GM18505 (cell line): ENCODE data around the gene BMP8B.
"Not testable (repeated sequence)": the region's sequence is repeated elsewhere in the genome, so short reads cannot be mapped to it uniquely, and the experiment has no call there.

ENCODE experiments used
- ATAC-seq: cut with Tn5 transposase; IDR thresholded peaks from one replicate; pipeline ENCODE4 v1.9.1; 2021; ENCODE audit not compliant: unreplicated experiment
- POLR2A ChIP-seq: IDR thresholded peaks from 4 replicates; pipeline ENCODE4 v1.6.1; 2011; ENCODE audit warnings: borderline replicate concordance; ENCODE audit not compliant: insufficient read depth, insufficient read length; ENCODE audit errors: extremely low read depth

Gene BMP8B

GRCh38 chr1:39788758-39789570 is at the start of gene BMP8B:
BMP8B (minus strand) TSS chr1:39788865; CDS start chr1:39788485, 380 bp downstream.
- ATAC-seq = peak; percentile 55
- peak; percentile 66 for TF ChIP-seq POLR2A

DNA sequence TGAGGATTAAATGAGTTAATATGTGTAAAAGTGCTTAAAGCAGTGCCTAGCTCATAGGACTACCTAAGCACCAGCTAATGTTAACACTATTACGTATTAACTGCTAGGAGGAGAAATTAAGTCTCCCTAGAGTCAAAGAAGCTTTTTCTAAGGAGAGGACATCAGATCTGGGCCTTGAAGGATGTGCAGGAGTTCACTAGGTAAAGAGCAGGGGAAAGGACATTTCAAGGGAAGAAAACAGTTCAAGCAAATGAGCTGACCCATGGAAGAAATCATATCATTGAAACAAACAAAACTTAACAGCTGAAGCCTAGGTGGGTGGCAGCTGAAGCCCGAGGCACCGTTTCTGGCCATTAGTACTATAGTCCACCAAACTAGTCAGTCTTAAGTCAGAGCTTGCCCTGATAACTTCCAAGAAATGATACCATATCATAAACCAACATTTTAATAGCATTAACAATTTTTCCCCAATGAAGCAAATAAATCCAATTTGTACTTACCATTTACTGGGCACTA is 48.0 kb upstream of the BMP8B start:
- ATAC-seq = no peak
- TF ChIP-seq POLR2A = no peak

DNA sequence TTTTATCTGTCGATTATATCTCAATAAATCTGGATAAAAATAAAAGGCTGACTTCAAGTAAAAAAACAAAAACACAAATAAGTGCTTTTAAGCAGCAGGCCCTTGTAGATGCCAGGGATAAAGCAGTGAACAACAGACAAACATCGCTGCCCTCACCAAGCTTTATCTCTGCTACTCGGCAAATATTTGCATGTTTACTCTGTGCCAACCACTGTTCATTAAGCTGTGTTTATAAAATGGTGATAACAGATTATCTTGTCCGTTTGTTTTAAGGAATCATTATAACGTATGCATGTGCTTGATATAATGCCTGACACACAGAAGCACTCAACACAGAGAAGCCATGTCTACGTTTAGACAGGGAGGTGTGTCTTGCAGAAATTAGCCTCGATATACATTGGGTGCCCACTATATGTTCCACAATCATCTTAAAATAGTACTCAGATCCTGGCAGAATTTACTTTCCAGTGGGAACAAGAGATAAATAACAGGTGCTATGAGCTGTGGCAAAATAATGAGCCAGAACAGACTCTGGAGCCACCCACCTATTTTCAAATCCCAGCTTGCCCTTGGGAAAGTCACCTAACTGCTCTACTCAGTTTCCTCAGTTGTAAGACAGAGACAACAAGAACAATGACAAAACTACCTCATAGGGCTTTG is 47.4 kb upstream of the BMP8B start:
- no peak for TF ChIP-seq POLR2A
- ATAC-seq = no peak

DNA sequence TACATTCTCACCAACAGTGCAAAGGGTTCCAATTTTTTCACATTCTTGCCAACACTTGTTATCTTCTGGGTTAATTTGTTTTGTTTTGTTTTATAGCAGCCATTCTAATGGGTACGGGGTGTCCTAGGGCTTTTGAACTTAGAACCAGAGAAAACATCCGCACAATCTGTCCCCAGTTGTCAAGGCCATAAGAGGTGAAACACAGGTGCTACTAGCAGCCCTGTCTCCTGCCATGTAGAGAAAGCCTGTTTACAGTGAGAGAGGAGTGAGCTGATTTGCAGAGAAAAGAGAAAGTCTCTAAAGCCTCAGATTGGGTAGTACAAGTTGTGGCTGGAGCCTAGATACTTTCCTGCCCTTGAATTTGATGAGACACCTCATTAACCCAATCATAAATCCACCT is 46.4 kb upstream of the BMP8B start:
- no peak for ATAC-seq
- TF ChIP-seq POLR2A = no peak

- TF ChIP-seq POLR2A = no peak
- no peak for ATAC-seq
Observed at GRCh38 chr1:39833621-39834385, 45.1 kb upstream of the BMP8B start.

- no peak for ATAC-seq
- TF ChIP-seq POLR2A = no peak
Observed at GRCh38 chr1:39833121-39833520, 44.5 kb upstream of the BMP8B start.

DNA sequence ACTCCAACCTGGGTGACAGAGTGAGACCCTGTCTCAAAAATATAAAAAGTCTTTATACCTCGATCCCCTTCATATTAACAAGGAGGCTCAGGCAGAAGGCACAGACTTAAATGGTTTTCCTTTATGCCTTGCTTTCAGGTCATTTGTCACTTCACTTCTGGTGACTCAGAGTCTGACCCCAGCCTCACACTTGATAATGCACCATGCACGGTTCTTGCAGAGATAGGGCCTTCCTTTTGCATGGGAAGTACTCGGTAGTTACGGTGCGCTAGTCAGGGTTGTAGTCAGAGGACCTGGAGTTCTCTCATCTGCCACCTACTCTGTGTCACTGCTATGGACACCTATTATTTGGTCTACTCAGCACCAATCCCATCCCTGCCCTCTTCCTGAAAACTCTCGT is 43.6 kb upstream of the BMP8B start:
- ATAC-seq = no peak
- TF ChIP-seq POLR2A = no peak

- ATAC-seq = no peak
- TF ChIP-seq POLR2A = no peak
Observed at GRCh38 chr1:39829791-39830533, 41.3 kb upstream of the BMP8B start.

GRCh38 chr1:39828734-39829133 is 40.1 kb upstream of the BMP8B start:
- no peak for TF ChIP-seq POLR2A
- no peak for ATAC-seq

- not testable (repeated sequence) for ATAC-seq
Observed at GRCh38 chr1:39828255-39828654, 39.6 kb upstream of the BMP8B start.

GRCh38 chr1:39827201-39827600 is 38.5 kb upstream of the BMP8B start:
- no peak for TF ChIP-seq POLR2A
- ATAC-seq = no peak

DNA sequence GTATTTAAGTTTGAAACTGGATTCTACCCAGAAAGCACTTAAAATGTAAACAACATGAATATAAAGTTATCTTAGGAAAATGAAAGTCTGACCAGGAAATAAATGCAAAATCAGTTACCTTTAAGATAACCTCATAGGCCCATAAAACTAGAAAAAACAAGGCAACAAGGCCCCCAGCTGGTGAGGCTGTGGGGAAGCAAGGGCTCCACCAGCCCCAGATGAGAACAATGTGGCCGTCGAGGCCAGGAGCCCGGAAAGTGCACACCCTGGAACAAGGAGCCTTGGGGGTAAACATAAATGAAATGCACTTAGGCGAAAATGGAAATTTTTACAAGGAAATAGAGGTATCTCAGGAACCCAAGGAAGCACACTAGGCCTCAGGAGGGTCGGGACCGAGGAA is 37.9 kb upstream of the BMP8B start:
- no peak for ATAC-seq

DNA sequence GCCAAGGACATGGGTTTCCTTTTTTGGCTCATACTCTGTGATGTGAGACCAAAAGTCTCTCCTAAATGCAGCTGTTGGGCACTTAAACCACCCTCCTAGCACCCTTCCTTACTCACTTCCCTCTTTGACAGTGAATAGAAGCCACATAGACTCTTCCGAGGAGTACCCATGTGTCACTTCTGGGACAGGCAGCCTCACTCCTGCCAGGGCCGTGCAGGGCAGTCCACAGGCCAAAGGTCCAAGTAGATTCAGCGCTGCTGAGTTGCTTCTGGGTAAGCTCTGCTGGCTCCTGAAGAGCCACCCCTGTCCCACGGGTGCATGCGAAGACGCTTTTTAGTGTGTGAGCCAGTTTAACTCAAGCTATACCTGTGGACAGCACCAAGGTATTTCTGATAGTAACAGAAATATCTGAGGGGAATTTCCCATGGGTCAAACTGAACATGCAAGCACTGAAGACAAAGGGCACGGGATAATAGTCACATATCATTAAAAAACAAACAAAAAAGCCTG is 36.8 kb upstream of the BMP8B start:
- no peak for ATAC-seq

More for the DNA sequence above, 37.9 kb upstream of the BMP8B start:
- TF ChIP-seq POLR2A = no peak

DNA sequence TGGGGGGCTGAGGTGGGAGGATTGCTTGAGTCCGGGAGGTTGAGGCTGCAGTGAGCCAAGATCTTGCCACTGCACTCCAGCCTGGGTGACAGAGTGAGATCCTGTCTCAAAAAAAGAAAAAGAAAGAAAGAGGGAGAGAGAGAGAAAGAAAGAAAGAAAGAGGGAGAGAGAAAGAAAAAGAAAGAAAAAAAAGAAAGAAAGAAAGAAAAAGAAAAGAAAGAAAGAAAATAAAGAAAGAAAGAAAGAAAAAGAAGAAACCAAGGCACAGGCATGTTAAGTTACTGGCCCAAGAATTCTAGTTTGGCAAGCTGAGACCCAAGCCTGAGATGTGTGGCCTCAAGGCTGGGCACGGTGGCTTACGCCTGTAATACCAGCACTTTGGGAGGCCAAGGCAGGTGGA is 34.8 kb upstream of the BMP8B start:
- not testable (repeated sequence) for ATAC-seq

More for the DNA sequence above, 36.8 kb upstream of the BMP8B start:
- TF ChIP-seq POLR2A = no peak
